ENCODE data around the gene RBM20.

Gene RBM20

DNA sequence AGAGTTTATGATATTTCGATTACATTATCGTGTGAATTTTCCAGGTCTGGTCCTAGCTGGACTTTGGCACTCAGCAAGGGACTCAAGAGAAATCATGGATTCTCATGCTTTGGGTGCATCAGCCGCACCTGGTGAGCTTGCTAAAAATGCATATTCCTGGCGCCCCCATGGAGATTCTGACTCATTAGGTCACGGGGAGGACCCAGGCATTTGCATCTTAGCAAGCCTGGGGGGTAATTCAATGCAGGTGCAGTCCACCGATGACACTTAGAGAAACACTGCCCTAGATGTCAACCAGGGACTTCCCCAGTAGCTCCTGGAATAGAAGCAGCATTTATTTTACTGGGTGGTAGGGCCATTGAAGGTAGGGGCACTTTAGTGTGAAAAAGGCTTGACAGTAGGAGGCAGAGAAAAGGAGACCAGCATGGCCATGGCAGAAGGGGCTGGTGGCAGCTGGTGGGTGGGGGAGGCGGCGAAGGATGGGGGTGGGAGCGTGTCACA lies 197.7 kb downstream of the RBM20 start:
- no peak for DNase-seq

DNA sequence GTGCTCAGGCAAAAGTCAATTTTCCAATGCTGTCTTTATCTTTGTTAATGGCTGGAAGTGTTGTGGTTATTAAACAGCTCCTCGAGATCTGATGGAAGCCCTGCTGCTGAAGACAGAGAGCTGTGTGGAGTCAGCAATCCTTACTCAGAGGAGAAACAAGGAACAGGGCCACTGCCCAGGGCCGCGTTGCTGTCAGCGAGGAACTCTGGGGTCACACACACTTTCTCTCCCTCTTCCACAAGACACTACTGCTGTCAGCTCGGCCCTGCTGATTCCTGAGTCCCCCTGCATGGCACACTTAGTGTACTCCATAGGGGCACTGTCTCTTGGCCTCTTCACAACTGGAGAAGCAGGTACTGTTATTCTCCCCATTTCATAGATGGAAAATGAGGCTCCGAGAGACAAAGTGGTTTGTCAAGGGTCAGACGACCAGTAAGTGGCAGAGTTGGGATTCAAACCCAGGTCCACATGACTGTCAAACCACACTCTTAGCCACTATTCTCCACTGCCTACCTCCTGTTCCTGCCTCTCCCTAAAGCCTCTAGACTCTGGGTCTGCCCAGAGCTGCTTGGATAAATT lies 198.3 kb downstream of the RBM20 start:
- no peak for DNase-seq

DNA sequence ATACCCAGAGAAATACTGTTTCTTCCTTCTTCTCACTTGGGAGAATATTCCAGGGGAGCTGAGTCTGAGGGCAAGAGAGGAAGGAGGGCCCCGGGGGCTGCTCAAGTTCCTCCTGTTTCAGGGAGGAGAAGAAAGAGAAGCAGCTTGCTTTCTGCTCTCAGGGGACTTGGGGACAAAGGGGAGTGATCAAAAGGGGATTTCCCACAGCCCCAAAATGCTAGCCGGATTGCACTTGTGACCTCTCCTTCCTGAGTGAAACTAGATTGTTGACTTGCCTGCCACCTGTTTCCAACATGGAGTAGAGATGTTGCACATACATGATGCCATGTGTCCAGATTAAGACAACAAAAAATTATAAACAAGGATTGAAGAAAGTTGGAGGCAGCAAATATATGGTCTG lies 198.9 kb downstream of the RBM20 start:
- DNase-seq = no peak

DNA sequence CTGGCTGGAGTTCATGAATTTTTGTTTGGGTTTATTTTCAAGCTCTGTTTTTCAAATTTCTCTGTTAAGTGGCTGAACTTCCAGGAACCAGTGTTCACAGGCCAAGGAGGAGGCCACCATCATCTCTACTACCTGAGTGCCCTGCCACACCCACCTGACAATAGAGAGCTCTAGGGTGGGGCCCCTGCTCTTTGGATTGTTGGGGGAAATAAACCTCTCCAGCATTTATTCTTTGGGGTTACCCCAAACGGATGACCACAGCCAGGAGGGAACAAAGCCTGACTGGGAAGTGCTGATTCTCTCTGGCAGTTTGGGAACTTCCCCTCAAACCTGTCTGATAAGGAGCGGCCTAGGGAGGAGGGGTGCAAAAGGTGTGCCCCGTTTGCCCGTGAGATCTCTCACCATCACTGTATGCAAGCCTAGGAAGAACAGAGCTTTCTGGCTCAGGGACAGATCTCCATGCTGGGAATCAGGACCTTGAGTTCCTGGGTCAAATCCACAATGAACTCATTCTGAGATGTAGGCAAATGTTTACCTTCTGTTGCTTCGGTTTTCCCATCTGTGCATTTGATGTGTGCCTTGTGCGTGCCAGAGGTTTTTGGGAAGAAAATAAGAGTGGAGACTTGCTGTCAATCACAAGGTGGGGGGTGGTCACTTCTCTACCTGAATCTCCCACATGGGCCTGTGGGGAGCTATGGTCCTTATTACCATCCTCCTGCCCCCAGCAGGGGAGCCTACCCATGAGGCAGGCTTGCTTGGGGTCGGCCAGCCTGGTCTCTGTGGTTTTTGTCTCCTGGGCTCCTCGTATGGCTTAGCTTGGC lies 199.9 kb downstream of the RBM20 start:
- DNase-seq = no peak

DNA sequence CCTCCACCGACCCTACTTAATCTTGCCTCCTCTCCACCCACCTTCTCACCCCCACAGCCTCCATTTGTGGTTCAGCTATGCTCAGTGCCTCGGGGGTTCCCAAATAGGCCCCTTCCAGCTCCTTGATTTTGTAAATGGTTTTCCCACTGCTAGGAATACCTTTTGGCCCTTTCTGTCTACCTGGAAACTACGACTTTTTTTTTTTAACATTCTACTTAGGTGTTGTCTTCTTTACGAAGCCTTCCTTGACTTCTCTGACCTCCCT lies 200.4 kb downstream of the RBM20 start:
- no peak for DNase-seq

DNA sequence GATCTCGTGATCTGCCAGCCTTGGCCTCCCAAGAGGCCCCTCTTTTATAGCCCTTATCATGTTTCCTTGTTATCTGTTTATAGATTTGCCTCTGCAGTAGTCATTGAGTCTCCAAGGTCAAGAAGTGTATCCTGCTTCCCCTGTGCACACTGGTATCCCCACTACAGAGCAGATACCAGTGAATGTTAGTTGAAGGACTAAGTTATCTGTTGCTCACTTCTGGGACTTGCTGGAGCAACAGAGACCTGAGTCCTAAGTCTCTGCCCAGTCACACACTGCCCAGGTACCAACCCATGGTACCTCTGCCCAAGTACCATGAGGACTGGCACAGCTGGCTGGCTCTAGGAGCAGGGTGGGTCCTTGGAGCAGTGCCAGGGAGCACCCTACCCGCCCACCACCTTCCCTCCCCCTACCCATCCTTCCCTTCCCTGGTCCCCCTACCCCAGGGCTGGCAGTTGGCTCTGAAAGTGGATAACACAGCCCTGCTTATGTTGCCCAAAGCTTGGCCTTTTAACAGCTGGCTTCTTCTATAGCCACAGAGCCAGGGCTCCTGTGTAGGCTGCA lies 201.1 kb downstream of the RBM20 start:
- no peak for DNase-seq

DNA sequence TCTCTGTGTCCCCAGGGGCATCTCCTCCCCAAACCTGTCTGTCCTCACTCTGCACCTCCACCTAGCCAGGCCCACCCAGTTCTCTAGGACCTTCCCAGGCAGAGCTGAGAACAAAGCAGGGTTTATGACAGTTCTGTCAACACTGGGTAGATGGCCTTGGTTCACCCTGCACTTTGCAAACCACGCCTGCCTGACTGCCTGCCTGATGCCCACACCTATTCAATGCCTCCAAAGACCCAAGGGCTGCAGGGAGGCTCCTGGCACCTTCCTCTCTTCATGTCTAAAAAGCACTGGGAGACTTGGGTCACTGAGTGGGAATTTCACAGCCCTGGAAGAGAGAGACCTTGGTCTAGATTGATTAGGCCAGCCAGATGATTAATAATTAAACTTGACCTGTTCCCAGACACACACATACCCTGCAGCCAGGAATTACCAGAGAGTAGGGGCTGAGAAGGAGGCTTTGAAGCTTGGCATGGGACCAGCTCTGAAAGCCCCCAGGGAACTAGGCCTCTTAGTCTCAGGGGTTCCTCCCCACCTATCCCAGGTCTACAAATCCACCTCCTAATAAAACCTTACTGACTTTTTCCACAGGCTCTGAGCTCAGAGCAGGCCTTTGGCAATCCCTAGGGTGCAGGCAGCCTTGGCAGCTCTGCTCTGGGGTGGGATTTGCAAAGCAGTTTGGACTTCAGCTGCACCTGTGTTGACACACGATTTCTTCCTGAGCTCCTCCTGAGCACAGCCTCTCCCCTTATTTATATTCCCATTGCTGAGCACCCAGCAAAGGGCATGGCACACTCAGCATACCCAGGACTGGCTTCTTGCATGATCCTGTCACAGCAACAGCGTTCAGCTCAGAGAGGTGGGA lies 201.9 kb downstream of the RBM20 start:
- no peak for DNase-seq

DNA sequence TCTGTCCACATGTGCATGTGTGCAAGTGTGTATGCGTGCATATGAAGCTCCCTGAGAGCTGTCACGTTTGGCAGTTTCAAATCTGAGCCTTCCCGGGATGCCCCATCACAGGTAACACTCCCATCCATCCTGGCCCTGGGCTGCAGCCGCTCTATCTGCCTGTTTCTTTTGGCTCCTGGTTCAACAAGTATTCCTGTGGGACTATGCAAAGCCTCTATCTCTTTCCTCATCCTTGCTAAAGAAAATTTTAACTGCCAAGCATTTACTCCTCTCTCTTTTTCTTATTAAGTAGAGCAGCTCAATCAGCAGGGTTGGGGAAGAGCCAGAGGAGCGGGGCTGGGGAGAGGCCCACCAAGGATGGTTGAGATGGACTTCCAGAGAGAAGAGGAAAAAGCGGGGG lies 203.2 kb downstream of the RBM20 start:
- no peak for DNase-seq

DNA sequence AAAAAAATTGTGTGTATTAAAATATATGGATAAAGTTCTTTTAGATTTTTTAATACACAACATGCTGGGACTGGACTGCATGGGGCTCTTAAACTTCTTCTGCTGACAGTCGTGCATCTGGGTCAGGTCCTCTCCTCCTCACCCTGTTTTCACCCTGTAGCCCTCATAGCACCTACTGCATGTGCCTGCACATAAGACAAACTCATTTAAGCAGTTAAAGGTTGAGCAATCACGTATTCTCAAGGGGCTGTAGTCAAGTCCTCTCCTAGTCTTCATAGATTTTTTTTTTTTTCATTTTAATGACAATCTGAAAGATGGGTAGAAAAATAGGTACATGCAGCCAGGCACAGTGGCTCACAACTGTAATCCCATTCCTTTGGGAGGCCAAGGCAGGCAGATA lies 204.0 kb downstream of the RBM20 start:
- DNase-seq = no peak

DNA sequence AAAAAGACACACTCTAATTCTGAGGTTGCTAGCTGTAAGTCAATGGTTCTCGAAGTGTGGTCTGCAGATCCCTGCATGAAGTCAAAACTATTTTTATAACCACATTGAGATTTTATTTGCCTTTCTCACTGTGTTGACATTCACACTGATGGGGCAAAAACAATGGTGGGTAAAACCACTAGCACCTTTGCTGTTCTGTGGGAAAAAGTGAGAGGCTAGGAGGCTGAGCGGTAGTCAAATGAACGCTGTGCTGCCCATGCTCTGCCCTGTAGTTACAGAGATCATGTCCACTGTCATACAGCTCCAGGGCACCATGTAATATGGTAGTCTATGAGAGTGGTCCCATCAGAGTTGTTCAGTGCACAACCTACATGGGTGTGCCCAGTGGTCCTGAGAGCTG lies 206.0 kb downstream of the RBM20 start:
- no peak for DNase-seq

DNA sequence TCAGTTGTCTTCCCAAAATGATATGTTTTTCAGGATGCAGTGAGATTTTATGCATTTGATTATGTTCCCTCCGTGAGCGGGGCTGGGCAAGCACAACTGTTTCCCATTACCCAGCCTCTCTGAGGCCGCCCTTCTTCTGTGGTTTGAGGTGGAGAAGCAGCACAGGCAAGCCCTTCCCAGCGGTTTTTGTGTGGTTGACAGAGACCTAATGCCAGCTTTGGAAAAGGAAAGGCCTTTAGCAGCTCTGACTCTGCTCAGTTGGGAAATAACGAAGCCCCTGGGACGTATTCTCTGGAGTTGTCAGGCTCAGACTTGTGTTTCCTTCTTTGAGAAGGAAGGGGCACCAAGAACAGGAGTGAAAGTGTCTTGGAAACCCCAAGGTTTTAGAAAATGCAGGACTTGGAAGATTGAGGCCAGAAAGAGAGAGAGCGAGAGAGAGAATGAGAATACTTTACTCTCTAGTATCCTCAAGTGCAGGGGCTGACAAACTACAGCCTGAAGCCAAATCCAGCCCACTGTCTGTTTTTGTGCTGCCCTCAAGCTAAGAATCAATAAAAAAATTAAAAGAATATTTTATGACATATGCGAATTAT lies 207.0 kb downstream of the RBM20 start:
- no peak for DNase-seq

DNA sequence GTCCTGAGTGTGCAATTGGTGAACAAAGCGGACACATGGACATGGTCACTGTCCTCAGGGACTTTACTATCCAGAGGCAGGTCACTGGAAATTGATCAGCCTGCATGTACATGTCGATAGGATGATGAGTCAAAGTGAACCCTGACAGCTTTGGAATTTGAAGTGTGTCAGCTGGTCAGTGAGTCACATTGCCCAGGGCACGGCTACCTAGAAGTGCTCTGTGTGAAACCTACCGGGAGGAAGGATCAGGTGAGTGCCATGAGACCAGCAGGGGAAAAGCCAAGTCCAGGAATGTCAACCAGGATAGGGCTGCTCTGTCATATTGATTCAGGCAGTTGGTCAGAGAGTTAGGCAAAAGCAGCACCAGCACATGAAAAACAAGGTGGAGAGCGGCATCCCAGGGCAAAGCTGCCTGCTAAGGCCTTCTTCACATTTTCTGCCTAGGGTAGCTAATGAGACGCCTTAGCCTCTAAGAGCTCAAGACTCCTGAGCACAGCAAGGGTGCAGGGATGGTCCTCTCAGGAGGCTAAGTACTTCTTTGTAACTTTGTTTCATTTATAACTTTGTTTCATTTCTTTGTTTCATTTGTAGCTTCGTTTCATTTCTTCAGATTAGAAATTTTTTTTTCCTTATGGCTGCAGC lies 208.2 kb downstream of the RBM20 start:
- no peak for DNase-seq

DNA sequence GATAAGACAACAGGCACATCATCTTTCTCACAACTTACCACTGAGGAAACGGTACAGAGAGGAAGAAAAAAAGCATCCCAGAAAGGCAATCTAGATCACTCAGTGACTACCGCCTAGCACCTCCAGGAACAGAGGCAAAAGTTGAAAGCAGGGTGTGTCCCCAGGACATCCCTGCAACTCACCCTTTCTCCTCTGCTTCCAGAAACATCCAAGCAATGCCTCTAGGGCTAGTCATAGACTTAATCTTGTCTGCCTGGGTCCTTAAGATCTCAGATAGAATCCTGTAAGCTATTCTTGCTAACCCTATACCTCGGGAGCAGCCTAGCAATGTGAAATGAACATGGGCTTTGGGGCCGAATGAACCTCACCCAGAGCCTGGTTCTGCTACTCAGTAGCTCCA lies 208.8 kb downstream of the RBM20 start:
- no peak for DNase-seq

DNA sequence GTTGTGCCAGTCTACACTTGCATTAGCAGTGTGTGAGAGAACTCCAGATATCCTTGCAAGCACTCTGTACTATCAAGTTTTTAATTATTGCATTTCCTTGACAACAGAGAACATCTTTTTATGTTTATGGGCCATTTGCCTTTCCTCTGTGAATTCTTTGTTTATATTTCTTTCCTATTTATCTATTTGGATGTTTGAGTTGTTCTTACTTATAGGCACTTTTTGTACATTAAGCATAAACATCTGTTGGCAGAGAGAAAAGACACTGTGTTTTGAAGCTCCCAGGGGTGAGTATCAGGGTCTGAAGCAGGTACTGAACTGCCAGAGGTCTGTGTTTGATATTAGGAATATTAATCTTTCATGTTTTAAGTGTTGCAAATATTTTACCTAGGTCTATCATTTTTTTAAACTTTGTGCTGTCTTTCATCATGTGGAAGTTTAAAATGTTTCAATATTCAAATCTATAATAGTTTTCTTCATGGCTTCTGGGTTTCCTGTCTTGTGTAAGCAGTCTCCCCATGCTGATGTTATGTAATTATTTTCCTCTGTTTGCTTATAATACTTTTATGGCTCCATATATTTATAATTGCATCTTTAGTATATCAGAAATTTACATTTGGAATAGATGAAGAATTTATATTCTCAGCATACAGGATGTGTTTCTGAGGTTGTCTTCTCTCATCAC lies 209.9 kb downstream of the RBM20 start:
- no peak for DNase-seq

DNA sequence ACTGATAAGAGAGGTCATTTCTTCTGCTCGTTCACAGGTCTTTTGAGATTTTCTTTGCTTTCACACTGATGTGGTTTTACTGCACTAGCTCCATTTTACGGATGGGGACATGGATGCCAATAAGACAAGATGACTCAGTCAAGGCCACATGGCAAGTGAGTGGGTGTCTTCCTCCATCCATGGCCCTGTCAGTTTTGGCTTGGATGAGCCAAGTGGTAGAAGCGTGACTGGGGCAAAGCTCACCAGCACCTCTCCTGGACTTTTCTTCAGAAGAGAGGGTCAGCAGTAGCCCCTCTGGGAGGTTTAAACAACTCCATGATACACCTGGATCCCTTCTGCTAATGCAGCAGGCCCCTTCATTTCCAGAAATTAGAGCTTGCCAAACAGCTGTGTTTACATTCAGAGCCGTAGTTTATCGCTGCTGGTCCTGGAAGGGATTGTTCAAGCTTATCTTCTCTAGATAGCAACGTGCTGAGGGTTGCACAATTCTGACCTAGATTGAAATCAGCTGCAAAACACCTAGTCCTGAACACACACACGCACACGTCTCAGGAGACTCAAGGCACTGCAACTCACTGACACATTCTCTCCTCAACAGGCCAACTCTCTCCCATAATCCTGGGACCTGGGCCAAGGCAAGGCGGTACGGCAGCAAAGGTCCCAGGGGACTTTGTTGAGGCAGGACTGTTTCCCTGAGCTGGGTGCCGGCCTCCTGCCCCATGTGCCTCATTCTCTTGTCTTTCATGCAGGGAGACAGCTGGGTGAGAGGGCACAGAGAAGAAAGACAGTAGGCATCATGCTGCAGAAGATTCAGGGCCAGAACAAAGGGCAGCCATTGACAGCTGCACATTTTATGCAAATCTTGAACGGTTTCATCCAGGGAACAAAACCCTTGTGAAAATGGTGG lies 213.4 kb downstream of the RBM20 start:
- DNase-seq = no peak

DNA sequence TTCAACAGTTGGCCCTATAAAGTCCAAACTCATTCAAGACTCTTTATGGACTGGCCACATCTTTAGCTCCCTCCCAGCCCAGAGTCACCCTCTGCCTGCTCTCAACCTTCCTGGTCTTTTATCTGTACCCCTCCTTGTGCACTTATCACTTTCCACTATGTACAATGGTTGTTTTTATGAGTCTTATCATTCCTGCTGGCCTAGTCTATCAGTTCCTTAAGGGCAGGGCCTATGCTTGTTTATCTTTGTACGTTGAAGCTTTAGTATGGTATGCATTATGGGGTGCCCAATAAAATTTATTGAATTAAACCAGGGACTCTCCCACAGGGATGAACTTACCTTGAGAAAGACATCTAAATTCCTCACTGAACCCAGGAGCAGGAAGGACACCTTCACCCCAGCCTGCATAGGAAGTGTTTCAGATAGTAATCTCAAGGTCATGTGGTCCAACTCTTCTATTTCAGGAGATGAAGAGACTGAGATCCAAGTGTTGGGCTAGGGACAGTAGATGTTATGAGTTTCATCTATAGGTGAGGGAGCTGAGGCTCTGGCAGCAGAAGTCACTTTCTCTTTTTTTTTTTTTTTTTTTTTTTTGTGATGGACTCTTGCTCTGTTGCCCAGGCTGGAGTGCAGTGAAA lies 214.3 kb downstream of the RBM20 start:
- DNase-seq = no peak

DNA sequence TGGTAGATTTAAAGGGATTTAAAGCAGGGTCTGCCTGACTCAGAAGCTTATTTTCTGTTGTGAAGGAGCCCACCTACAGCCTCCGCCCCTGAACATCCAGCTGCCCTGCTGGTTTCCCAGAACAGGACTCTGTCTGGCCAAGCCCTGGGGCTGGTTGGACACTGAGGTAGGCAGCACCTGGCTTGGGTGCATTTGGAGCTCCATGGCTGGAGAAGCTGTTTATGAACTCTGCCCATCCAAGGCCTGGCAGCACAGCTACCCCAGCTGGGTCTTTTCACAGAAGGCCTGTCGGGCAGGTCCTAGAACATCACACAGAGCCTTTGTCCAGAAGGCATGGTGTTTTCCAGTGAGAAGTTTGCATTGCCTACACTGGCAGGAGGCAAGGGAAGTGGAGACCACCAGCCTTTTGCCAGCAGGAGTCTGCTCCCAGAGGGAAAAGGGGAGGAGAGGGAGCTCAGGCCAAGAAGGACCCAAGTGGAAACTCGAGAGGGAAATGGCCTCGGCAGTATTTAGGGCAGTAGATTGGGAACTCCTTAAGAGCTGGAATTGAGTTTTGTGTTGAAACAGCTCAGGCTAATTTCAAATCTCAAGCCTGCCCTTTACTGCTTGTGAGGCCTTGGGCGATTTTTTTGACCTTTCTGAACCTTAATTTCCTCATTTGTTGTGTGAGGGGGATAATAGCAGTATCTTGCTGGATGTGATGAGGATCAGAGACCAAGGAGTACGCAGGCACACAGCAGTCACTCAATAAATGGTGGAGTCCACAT lies 215.3 kb downstream of the RBM20 start:
- DNase-seq = no peak

DNA sequence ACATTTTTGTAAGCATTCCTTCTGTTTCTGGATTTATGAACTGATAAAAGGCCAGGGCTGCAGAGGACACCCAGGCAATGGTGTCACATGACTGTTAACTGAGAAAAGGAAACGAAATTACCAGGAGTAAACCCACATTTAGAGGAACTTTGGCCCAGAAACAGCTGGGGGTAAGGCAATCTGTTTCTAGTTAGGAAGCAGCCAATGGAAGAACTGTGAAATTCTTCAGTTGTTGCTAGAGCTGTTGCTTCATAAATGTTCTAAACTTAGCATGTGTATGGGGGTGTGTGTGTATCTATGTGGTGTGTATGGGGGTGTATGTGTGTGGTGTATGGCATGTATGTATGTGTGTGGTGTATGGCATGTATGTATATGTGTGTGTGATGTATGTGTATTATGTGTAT lies 215.8 kb downstream of the RBM20 start:
- DNase-seq = no peak

DNA sequence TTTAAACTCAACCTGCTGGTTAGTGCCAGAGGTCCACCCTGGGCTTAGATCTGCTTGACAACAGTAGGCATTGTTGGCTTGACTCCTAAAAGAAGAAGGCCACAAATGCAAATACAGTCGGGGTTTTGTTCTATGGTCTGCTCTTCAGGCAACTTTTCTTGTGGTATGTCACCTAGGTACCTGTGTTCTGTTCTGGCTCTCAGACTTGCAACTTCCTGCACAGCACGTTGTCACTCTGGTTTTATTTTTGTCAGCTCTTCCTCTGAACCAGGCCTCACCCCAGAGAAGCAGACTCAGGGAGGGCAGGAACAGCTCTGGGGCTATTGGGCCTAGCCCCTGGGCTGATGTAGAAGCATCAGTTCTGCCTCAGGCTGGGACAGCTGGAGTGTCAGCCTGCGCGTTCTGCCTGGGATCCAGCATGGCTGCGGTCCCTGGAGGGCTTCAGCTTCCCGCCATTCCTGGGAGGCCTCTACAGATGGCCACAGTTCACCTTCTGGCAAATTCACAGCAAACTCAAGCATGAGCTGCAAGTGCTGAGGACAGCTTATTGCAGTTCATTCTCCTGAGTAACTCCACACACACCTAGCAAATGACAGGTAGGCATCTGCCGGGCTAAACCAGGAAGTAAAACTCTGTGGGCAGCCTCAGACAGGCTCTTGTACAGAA lies 216.6 kb downstream of the RBM20 start:
- DNase-seq = no peak

Data from SW 1271 (cell line).